Left forelimb (tissue), 1 donor: ENCODE measurements around the gene RNF214.
"Not testable (repeated sequence)": the region's sequence is repeated elsewhere in the genome, so short reads cannot be mapped to it uniquely, and the experiment has no call there.

Experiments used
- DNase-seq: peaks from one replicate; pipeline ENCODE4 v3.0.0-alpha.2; 2018; ENCODE audit warnings: low spot score

RNF214 gene

GRCh38 chr11:117232092-117232878 is at the start of gene RNF214:
TSS of gene RNF214 (plus strand) at chr11:117232671. CDS start at chr11:117234273, 1,602 bp downstream.
- DNase-seq = peak; percentile 93

GRCh38 chr11:117183178-117183577 is 49.3 kb upstream of the RNF214 start:
- not testable (repeated sequence) for DNase-seq

- no peak for DNase-seq
Observed at GRCh38 chr11:117183724-117184349, 48.6 kb upstream of the RNF214 start.

GRCh38 chr11:117185736-117186430 is 46.6 kb upstream of the RNF214 start:
- DNase-seq = no peak

- no peak for DNase-seq
Observed at GRCh38 chr11:117186431-117186761, 46.1 kb upstream of the RNF214 start.

GRCh38 chr11:117187007-117187406 is 45.5 kb upstream of the RNF214 start:
- DNase-seq = no peak

GRCh38 chr11:117187428-117187798 is 45.1 kb upstream of the RNF214 start:
- no peak for DNase-seq

GRCh38 chr11:117187799-117188481 is 44.5 kb upstream of the RNF214 start:
- DNase-seq = peak; percentile 57

GRCh38 chr11:117188620-117189081 is 43.8 kb upstream of the RNF214 start:
- DNase-seq = no peak

- DNase-seq = no peak
Observed at GRCh38 chr11:117189191-117189940, 43.1 kb upstream of the RNF214 start.

- DNase-seq = no peak
Observed at GRCh38 chr11:117189941-117190544, 42.4 kb upstream of the RNF214 start.

GRCh38 chr11:117191680-117192400 is 40.6 kb upstream of the RNF214 start:
- no peak for DNase-seq

- no peak for DNase-seq
Observed at GRCh38 chr11:117192401-117192875, 40.0 kb upstream of the RNF214 start.

- no peak for DNase-seq
Observed at GRCh38 chr11:117193130-117194020, 39.1 kb upstream of the RNF214 start.

- no peak for DNase-seq
Observed at GRCh38 chr11:117194267-117194666, 38.2 kb upstream of the RNF214 start.

- DNase-seq = no peak
Observed at GRCh38 chr11:117195258-117195657, 37.2 kb upstream of the RNF214 start.

GRCh38 chr11:117195761-117196160 is 36.7 kb upstream of the RNF214 start:
- no peak for DNase-seq

GRCh38 chr11:117197006-117197405 is 35.5 kb upstream of the RNF214 start:
- no peak for DNase-seq
